NCI-H1694 (cell line): ENCODE data around the gene ARL15.

Experiments used
- DNase-seq: peaks from one replicate; lab custom pipeline; 2025; lab: John Stamatoyannopoulos, UW

Gene ARL15

DNA sequence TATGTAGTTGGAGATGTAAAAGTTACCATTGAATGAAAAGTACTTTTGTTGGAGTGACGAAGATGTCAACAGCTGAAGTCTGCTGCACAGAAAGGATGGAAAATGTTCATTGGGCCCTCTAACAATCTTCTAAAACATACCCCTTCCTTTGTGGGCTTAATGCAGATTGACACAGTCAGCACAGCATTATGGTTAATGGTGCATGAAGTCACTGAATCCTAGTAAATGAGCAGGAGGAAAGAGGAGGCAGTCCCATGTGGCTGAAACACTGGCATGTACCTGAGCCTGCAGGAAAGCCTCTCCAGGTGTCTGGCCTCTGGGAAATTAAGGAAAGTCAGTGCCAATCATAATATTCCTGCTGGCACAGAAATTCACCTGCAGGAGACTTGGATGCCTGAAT, 153.8 kb downstream of the ARL15 start:
- peak; percentile 11 for DNase-seq

DNA sequence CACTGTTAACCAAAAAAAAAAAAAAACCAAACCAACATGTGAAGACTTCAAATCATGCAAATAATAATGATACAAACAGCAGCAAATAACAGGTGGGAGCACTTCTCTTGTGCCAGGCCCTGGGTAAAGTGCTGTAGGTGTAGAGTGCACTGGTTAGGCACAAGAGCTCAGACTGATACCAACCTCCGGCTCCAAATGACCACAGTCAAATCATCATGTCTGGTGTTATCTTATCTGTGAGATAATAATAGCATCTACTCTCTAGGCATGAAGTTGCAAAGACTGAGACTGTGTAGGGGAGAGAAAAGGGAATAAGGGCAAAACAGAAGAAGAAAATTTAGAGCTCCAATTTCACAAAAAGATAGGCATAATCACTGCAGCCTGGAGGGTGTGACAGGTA, 159.5 kb downstream of the ARL15 start:
- DNase-seq, result no peak

DNA sequence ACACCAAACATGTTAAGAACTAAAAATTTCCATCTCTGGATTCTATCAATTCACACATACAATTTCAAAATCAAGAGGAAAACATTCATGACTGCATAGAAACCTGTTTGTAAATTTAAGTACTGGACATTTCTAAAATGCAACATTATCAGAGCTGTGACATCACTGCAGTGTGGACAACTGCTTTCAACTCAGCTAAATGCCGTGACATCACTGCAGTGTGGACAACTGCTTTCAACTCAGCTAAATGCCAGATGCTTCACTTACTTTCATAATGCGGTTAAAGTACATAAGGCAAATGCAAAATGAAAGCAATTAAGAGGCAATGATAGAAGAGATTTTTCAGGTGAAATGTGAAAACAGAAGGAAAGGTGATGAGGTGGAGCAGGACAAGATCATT, 161.5 kb downstream of the ARL15 start:
- no peak for DNase-seq

DNA sequence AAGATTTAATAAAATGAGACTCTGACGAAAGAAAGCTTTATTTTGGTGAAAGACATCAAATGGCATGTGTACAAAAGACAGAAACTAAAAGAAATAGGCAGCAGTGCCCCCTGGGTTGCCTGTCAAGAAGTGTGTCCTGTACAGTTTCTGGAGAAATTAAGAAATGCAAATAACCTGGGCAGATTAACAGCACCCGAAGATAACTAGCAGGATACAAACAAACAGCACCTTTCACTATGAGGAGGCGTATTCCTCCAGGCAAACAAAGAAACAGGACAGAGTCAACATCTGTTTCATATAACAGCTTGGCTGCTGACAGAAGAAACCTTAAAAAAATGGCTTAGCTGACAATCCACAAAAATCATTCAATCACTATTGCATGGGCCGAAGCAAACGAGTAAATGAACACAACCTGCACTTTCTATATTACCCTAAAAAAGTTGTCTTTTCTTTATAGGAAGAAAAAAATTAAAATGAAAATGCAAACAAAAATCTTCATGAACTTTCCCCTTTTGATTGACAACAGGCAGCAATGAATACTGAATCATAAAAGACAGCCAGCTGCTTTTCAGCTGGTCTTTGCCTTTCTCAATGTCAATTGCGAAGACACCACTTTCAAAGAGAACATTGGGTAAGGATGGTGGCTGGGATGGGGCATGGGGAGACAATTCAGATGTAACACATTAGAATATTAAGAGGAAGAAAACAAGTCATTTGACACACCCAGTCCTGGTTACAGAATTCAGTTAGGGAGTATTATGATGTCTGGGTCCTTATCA, 162.1 kb downstream of the ARL15 start:
- DNase-seq, result no peak

DNA sequence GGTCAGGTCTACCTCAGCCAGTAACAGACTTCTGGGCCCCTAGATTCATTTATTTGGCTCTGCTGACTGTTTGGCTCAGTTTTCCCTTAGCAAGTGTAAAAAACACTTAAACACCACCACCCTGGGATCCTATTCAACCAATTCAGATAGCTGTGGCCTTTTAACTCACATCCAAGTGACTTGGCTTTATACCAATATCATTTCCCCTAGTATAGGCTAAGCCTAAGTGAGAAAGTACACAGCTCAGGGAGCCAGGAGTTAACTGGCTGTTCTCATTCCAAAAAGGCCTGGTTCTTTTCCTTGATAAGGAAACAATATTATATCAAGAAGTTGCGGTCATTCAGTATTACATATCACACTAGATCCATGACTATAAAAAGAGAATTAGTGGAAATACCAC, 163.5 kb downstream of the ARL15 start:
- DNase-seq, result no peak

DNA sequence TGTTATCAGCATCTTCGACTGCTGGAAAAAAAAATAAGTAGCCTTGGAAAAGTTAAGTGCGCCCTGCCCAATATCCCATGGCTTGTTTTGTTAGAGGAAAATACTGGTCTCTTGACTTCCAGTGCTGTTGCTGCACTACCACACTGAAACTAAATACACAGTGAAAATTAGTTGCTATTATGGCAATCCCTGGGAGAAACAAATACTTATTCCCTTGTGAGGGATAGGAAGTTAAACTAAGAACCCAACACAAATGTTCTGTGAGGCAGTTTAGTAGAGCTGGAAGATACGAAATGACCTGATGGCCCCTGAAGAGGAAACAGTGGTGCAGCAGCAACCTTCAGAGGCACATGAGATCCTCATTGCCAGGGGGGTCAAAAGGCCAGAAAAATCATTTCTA, 164.0 kb downstream of the ARL15 start:
- no peak for DNase-seq

DNA sequence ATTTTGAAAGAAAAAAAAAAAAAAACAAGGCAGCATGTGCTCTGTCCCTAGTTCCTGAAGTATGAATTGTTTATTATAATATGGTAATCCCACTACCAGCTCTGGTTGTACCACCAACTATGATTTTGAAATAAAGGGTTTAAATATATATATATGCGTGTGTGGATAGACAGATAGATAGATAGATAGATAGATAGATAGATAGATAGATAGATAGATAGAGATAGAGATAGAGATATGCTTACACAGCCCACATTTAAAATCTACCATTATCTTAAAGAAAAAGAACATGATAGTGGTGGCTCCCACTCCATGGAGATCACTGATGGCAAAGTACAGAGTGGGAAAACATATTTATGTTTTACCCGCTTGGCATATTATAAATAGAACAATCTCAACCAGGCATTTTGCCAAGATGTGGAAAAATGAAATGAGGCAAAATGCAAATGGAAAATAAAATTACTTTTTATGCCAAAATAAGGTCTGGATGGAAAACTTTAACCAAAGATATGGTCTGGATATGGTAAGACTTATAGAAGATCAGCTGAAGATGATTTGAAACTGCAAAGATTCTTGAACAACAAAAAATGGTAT, 170.0 kb downstream of the ARL15 start:
- DNase-seq, result no peak

DNA sequence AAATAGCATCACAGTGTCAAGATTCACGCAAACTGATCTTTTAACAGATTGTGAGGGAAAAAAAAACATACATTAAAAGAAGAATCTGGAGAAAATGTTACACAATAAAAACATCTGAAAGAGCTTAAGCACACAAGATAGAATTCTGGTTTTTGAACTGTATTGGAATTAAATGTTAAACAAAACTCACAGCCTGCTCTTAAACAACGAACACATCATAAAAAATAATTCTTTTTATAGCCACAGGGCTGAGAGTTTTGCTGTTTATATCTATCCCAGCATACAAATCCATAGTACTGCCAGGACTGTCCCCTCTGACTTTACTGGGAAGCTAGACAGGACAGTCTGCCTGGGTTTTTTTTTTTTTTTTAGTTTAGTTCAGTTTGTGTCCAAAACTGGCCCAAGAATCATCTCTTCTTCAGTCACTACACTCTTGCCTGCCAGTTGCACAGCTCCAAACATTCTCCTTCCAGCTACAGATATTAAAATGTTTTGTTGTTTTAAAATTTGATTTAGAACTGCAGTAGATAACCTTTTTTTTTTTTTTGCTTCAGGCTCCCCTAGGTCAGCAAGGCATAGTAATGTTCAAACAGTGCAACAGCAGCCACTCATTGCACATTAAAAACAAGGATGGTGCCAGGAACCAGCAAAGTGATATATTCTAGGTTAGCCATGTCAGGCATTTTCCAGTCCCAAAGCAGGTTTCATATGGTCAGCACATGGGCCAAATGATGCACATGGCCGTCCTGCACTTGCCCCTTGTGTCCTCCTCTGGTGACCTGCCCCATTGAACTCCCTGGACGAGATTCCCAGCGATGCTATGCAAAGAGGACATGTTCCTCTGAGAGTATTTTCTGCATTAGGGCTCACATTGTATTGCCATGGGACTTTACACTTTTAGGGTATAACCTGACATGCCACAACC, 173.6 kb downstream of the ARL15 start:
- DNase-seq, result no peak

DNA sequence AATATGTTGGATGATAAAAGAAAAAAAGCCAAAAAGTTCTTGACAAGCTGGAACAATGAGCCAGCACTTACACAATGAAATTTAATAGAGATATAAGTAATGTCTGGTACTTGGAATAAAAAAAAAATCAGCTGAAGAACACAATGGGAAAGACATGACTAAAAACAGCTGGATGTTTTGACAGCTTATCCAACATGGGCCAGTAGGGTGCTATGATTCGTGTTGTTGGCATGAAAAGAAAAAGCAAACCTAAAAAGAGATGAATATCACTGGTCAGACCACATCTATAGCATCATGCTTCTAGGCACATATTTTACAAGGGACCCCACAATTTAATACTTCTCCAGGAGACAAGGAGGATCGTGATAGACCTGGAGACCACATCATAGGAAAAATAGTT, 175.3 kb downstream of the ARL15 start:
- DNase-seq, result no peak

DNA sequence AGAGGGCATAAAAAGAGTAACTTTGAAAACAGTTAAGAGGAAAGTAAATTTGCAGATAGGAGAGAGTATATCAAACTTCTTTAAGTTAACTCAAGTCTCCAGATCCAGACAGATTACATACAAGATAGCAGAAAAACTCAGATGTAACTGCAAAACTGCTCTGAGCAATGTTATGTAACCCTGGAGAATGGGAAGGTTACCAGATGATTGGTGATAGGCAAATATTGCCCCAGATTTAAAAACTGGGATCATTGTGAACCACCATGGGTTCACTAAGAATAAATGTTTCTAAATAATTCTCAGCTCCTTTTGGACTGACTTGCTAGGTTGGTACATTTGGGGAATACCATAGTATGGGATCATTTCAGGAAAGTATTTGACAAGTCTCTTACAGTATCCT, 176.5 kb downstream of the ARL15 start:
- no peak for DNase-seq

DNA sequence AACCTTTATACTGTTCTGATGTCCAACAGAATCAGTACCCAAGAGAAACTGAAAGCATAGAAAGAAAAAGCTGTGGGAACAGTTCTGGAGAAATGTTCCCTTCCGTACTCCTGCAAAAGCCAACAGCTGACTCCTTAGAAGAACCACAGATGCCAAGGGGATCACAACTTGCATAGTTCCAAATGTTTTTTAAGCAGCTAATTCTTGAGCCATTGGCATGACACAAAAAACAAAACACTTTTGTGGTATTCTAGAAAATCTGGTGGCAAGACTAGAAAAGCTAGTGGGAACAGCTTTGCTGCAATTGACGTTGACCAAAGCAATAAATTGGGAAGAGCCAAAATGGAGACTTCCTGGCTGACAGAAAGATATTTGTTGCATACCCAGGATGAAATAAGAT, 189.9 kb downstream of the ARL15 start:
- no peak for DNase-seq

DNA sequence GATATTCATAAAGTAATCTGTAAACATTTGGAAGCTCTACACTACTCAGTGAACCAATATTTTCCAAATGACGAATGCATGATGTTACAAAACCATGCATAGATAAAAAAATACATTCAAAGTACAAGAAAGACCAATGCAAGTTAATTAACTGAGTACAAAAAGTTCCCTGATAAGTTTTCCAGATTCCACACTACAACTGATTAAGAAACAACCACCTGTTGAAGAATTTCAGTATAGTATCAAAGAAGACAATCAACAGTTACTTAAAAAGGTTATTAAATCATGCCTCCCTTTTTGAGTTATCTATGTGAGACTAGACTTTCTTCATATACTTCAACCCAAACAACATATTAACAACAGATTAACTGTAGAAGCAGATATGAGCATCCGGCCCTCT, 192.4 kb downstream of the ARL15 start:
- no peak for DNase-seq

DNA sequence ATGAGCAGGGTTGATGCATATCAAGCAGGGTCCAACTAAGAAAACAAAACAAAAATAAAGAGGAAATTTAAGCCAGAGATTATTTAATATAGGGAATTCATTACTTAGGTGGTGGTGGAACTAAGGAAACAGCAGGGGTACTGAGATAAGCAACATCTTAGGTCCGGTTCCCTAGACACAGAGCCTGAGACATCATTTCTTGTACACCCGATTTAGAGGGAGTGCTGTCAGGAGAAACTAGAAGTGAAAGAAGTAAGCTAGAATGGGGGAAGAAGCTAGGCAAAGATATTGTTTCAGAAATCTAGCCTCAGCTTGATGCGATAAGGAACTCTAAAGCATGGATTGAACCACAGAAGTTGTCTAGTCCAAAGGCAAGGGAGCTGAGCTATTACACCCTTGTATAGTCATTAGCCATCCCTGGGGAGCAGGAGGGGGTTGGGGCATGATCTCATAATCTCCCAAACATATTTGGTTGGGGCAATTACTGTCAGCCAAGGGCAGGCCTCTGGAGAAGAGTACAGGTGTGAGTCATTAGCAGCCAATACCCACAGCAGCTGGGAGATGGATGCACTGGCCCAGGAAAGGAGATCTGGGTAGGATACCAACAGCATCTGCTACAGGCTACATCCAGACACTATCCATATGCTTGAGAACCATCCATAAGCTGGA, 194.5 kb downstream of the ARL15 start:
- DNase-seq, result peak; percentile 90

DNA sequence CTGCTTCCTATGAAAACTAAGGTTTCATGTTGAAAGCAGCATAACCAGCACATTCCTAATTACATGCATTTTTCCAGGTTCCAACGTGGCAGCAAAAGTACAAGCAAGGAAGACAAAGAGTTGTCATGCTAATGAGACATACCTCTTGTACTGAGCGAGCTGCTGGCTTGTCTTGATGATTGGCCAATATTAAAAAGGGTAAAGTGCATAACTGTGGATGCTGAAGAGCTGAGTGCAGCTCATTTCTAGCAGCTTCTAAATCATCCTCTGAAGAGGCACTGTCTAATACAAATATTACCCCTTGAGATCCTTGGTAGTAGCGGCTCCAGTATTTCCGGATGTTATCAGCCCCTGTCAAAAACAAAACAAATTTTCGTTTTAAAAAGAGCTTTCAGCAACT, 197.3 kb downstream of the ARL15 start:
- DNase-seq, result no peak

DNA sequence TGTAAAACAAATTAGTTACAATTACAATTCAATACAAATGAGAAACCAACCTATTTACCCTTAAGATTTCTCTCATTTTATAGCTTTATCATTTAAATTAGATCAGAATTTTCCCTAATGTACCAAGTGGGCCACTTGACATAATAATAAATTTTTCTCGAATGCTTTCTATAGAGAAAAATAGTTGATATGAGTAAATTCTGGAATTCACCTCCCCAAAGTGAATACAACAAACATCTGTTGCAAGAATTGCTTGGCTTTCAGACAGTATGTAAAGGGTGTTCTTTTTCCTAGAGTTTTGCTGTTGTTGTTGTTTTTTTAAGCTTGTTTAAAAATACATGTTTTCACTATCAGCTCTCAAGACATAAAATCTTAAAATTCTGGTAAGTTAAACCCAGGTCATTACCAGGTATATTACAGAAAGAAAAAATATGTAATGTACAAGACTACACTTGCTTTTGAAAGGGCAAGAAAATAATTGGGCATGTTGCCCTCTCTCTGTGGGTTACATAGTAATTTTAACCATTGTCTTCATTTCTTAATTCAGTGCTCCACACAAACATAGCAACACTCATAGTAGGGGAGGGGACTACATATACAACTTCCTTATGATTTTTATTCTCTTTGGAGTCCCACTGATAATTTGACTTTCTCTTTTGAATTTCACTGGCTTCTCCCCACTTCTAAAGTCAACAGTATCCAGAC, 200.6 kb downstream of the ARL15 start:
- no peak for DNase-seq

DNA sequence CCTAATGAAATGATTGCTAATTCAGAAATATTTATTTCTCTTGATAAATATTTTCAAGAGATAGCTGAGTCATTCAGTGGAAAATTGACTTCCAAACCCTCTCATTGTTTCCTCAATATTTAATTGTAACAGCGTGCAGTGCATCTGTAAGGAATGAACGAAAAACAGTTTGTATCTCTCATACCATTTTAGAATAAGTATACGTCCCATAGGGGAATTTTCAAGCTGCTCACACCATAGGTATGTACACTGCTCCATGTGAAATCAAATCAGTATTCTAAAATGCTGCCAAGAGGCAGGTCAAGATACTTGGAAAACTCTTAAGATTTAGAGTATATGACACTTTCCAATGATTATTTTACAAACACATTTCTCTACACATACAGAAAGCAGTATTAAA, 202.2 kb downstream of the ARL15 start:
- DNase-seq, result no peak

DNA sequence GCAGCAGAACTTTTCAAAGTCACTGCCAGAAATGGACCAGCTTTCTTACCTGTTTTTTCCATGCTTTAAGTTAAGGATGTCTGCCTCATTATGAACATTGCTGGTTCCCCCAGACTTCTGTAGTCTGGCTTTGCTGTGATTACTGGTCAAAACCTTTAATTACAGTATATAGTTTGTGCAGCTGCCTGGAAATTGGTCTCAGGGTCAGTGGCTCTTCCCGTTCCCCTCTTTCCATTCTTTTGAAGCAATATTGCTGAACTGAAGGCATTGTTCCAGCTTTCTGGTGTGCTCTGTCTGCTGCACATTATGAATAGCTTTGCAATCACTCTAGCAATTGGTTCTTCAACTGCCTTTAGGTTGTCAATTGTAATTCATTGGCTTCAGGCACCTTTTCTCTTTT, 206.5 kb downstream of the ARL15 start:
- no peak for DNase-seq

DNA sequence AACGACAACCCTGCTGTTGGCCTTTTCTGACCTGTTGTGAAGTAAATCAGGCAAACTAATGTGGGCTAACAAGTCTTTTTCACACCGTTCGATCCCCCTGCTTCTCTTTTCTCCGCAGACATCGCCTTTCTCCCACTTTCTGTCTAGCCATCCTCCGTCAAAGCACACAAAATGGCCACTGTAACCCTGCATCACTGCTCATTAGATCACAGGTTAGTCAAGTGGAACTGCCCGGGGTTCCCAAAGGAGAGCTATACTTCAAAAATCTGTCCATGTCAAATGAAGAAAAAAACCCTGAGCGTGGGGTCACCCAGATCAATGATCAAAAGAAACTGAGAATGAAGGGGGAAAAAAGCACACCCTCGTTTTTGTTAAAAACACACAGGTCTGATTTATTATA, 212.1 kb downstream of the ARL15 start:
- no peak for DNase-seq

DNA sequence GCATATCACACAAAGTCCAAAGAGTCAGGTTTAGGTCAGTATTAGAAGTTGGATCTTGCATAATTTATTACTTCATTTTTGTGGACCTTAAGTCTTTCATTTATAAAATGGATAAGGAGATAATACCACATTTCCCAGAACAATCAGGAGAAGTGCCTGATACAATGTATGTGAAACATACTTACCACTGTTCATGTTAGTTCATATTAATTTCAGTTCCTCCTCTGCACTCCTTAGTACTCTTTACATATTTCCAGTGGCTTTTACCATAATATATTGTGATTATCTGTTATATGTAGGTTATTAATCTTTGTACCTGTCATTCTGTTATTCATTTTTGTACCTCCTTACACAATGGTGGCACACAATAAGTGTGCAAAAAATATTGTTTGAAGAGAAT, 214.4 kb downstream of the ARL15 start:
- no peak for DNase-seq

DNA sequence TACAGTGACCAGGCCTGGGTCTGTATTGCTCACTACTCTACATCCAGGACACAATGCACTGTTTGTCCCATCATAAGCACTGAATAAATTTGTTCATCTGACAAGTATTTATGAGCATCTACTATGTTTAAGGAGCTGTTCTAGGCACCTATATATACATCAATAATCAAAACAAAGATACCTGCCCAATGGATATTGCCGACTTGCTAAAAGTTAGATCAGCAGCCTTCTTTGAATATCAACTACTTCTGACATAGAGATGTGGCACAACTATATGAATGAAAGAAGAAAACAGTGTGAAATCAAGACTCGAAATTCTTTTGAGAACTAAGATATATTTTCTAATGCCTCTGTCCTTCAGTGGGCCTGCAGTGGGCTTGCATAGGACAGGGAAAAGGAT, 215.7 kb downstream of the ARL15 start:
- no peak for DNase-seq

DNA sequence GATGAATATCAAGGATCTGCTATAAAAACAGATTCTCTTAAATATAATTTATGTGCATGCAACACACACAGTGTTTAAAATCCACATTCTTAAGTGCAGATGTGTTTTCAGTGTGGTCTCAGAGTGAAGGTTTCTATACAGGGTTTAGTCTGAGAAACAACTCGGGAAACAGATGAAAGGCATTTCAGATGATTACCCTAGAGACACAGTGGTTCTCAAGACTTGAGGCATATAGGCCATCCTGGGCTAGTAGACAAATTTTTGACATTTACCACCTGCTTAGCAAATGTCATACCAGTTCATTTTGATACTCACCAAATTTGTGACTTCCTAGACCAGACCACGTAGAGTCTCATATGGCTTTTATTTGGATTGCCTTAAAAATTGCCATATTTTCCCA, 216.5 kb downstream of the ARL15 start:
- DNase-seq, result no peak

DNA sequence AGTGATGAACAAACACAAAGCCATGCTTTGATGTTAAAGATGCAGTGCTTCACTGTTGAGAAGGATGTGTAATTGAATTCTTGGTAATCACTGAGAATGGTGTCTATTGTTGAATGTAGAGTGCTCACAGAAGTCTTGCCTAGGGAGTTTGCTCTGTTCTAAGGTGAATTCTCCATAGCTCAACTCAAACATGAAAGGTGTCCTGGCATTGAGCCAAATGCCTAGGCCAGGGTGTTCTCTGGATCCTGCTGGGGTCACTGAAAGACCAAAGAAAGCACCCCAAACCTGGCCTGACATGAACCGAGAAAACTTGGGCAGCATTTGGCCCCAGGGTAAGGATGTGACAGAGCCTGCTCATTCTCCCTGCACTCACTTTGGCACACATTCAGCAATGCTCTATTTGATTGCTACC, 217.3 kb downstream of the ARL15 start:
- DNase-seq, result peak; percentile 38
